Activated naive CD4-positive, alpha-beta T cell treated with anti-CD3 and anti-CD28 coated beads, Interleukin-2, amount 50 U/mL, for 24 hours (primary cell): ENCODE data around the gene ANGPTL5.
"Not testable (repeated sequence)": the region's sequence is repeated elsewhere in the genome, so short reads cannot be mapped to it uniquely, and the experiment has no call there.

ENCODE experiments used
- H3K27ac Mint-ChIP-seq: one replicate; pipeline ENCODE4 v1.8.0; 2021; ENCODE audit warnings: mild to moderate bottlenecking, mixed read lengths
- H3K27me3 Mint-ChIP-seq: one replicate; pipeline ENCODE4 v1.8.0; 2021; ENCODE audit warnings: mixed read lengths
- H3K36me3 Mint-ChIP-seq: one replicate; pipeline ENCODE4 v1.8.0; 2021; ENCODE audit warnings: mixed read lengths
- H3K4me1 Mint-ChIP-seq: one replicate; pipeline ENCODE4 v1.8.0; 2021; ENCODE audit warnings: mixed read lengths
- H3K4me3 Mint-ChIP-seq: one replicate; pipeline ENCODE4 v1.8.0; 2021; ENCODE audit warnings: mild to moderate bottlenecking, mixed read lengths
- H3K9me3 Mint-ChIP-seq: one replicate; pipeline ENCODE4 v1.8.0; 2021; ENCODE audit warnings: mixed read lengths

ANGPTL5 gene

GRCh38 chr11:101862391-101863233 is 53.7 kb downstream of the ANGPTL5 start:
- H3K9me3 Mint-ChIP-seq, result no peaks in the 10 kb centered on the region
- H3K36me3 Mint-ChIP-seq, result no peaks in the 10 kb centered on the region
- no peak overlapping the region for H3K4me3 Mint-ChIP-seq
- H3K4me1 Mint-ChIP-seq, result no peaks in the 10 kb centered on the region
- peaks cover 9% of the 10 kb centered on the region for H3K27me3 Mint-ChIP-seq
- no peak overlapping the region for H3K27ac Mint-ChIP-seq

GRCh38 chr11:101860696-101861427 is 55.5 kb downstream of the ANGPTL5 start:
- H3K27ac Mint-ChIP-seq, result no peak overlapping the region
- no peaks in the 10 kb centered on the region for H3K36me3 Mint-ChIP-seq

GRCh38 chr11:101852260-101852659 is 64.1 kb downstream of the ANGPTL5 start:
- not testable (repeated sequence) for H3K4me3 Mint-ChIP-seq, H3K27ac Mint-ChIP-seq, H3K9me3 Mint-ChIP-seq, H3K4me1 Mint-ChIP-seq, H3K36me3 Mint-ChIP-seq, H3K27me3 Mint-ChIP-seq

More at GRCh38 chr11:101860696-101861427, 55.5 kb downstream of the ANGPTL5 start:
- peaks cover 9% of the 10 kb centered on the region for H3K27me3 Mint-ChIP-seq
- H3K9me3 Mint-ChIP-seq, result no peaks in the 10 kb centered on the region
- H3K4me3 Mint-ChIP-seq, result no peak overlapping the region
- H3K4me1 Mint-ChIP-seq, result no peaks in the 10 kb centered on the region

GRCh38 chr11:101848262-101848661 is 68.1 kb downstream of the ANGPTL5 start:
- Mint-ChIP-seq H3K27me3 (peaks cover 4% of the 10 kb centered on the region), H3K36me3 (no peaks in the 10 kb centered on the region), H3K4me1 (no peaks in the 10 kb centered on the region), H3K4me3 (no peak overlapping the region), H3K9me3 (no peaks in the 10 kb centered on the region), H3K27ac (no peak overlapping the region)

- H3K4me1 Mint-ChIP-seq, result no peaks in the 10 kb centered on the region
- H3K27me3 Mint-ChIP-seq, result peaks cover 3% of the 10 kb centered on the region
- H3K4me3 Mint-ChIP-seq, result no peak overlapping the region
- no peaks in the 10 kb centered on the region for H3K9me3 Mint-ChIP-seq
- no peak overlapping the region for H3K27ac Mint-ChIP-seq
- no peaks in the 10 kb centered on the region for H3K36me3 Mint-ChIP-seq
Measured at GRCh38 chr11:101844608-101845007, 71.7 kb downstream of the ANGPTL5 start.

GRCh38 chr11:101840704-101841103 is 75.6 kb downstream of the ANGPTL5 start:
- Mint-ChIP-seq H3K4me1 (no peaks in the 10 kb centered on the region), H3K27ac (no peak overlapping the region), H3K27me3 (peaks cover 8% of the 10 kb centered on the region), H3K36me3 (no peaks in the 10 kb centered on the region), H3K9me3 (no peaks in the 10 kb centered on the region), H3K4me3 (no peak overlapping the region)
